ENCODE measurements around the gene ARHGAP24. TPM values are rescaled to one million over a fixed set of nuclear protein-coding genes. Genes with fewer than 3 reads are reported as not detected.

The ARHGAP24 gene
- total and polyA plus RNA-seq, 4 donors, result 1.8 to 15.2 (median 3.3) TPM

GRCh38 chr4:85700362-85700761 is 225.4 kb downstream of the ARHGAP24 start:
- TF ChIP-seq, protein P1, sequence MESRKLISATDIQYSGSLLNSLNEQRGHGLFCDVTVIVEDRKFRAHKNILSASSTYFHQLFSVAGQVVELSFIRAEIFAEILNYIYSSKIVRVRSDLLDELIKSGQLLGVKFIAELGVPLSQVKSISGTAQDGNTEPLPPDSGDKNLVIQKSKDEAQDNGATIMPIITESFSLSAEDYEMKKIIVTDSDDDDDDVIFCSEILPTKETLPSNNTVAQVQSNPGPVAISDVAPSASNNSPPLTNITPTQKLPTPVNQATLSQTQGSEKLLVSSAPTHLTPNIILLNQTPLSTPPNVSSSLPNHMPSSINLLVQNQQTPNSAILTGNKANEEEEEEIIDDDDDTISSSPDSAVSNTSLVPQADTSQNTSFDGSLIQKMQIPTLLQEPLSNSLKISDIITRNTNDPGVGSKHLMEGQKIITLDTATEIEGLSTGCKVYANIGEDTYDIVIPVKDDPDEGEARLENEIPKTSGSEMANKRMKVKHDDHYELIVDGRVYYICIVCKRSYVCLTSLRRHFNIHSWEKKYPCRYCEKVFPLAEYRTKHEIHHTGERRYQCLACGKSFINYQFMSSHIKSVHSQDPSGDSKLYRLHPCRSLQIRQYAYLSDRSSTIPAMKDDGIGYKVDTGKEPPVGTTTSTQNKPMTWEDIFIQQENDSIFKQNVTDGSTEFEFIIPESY (IDR thresholded peaks at IDR 0.05), result no peak
- TF ChIP-seq HNF4A (conservative IDR thresholded peaks at IDR 0.05), result no peak
- TF ChIP-seq FOXA1 (IDR thresholded peaks at IDR 0.05), result no peak
- no peak for TF ChIP-seq RAD21 (IDR thresholded peaks at IDR 0.05)
- TF ChIP-seq NR2F2 (IDR thresholded peaks at IDR 0.05), result no peak
- TF ChIP-seq, protein P2, sequence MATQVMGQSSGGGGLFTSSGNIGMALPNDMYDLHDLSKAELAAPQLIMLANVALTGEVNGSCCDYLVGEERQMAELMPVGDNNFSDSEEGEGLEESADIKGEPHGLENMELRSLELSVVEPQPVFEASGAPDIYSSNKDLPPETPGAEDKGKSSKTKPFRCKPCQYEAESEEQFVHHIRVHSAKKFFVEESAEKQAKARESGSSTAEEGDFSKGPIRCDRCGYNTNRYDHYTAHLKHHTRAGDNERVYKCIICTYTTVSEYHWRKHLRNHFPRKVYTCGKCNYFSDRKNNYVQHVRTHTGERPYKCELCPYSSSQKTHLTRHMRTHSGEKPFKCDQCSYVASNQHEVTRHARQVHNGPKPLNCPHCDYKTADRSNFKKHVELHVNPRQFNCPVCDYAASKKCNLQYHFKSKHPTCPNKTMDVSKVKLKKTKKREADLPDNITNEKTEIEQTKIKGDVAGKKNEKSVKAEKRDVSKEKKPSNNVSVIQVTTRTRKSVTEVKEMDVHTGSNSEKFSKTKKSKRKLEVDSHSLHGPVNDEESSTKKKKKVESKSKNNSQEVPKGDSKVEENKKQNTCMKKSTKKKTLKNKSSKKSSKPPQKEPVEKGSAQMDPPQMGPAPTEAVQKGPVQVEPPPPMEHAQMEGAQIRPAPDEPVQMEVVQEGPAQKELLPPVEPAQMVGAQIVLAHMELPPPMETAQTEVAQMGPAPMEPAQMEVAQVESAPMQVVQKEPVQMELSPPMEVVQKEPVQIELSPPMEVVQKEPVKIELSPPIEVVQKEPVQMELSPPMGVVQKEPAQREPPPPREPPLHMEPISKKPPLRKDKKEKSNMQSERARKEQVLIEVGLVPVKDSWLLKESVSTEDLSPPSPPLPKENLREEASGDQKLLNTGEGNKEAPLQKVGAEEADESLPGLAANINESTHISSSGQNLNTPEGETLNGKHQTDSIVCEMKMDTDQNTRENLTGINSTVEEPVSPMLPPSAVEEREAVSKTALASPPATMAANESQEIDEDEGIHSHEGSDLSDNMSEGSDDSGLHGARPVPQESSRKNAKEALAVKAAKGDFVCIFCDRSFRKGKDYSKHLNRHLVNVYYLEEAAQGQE (IDR thresholded peaks at IDR 0.05), result no peak
- Histone ChIP-seq H3K9me3 (ENCODE audit: control insufficient read depth in 4 of 4, low read length in 3 of 4) (no peaks in the 10 kb centered on the region), H3K36me3 (ENCODE audit: control insufficient read depth in 4 of 4, insufficient read depth in 3 of 4, low read depth in 1 of 4, low read length in 3 of 4) (no peaks in the 10 kb centered on the region), H3K4me1 (ENCODE audit: control insufficient read depth in 4 of 4, insufficient read depth in 4 of 4, low read length in 3 of 4) (no peaks in the 10 kb centered on the region), H3K27me3 (ENCODE audit: control insufficient read depth in 4 of 4, insufficient read depth in 4 of 4, low read length in 3 of 4) (no peaks in the 10 kb centered on the region), H3K4me3 (ENCODE audit: low read depth in 1 of 3, low read length in 3 of 3) (no peak overlapping the region), H3K27ac (ENCODE audit: low read depth in 1 of 2, low read length in 2 of 2) (no peak overlapping the region), H3K9ac (ENCODE audit: low read depth in 1 of 2, low read length in 2 of 2) (no peak overlapping the region)
- WGBS, result 75% methylated on average over 3 of the region's 3 CpGs
- DNase-seq (ENCODE audit: low spot score), result no peak

DNA sequence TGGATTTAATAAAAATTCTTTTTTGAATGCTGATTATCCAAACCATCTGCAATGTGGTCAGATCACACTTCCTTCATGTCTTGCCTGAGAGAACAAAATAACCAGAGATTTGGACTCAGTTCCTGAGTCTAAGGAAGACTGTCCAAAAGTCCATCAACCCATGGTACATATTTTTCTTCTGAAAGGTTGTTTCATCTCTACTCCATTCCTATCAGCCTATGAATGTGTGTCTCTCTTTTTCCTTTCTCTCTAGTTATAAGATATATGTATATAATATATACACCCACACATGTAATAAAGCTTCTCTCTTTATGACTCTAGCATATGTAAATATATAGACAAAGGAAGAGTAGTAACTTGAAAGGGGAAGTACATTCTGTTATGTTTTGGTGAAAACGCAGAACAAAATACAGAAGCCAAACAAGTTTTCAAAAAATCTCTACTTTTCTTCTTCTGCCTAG is 226.9 kb downstream of the ARHGAP24 start:
- no peaks in the 10 kb centered on the region for H3K9me3 ChIP-seq (ENCODE audit: control insufficient read depth in 4 of 4, low read length in 3 of 4)
- WGBS, result 82% methylated on average over 1 of the region's 1 CpG
- no peak for TF ChIP-seq RXRA (IDR thresholded peaks at IDR 0.05)
- TF ChIP-seq, protein P3, sequence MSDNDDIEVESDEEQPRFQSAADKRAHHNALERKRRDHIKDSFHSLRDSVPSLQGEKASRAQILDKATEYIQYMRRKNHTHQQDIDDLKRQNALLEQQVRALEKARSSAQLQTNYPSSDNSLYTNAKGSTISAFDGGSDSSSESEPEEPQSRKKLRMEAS (IDR thresholded peaks at IDR 0.05), result no peak
- no peak for TF ChIP-seq GABPA (IDR thresholded peaks at IDR 0.05 in 1 of 2, conservative IDR thresholded peaks at IDR 0.05 in 1 of 2)
- no peak for TF ChIP-seq FOXA1 (IDR thresholded peaks at IDR 0.05)
- TF ChIP-seq, protein P1 (IDR thresholded peaks at IDR 0.05), result no peak
- TF ChIP-seq YY1 (IDR thresholded peaks at IDR 0.05), result no peak
- no peak for TF ChIP-seq TAF1 (conservative IDR thresholded peaks at IDR 0.05)
- TF ChIP-seq ATF3 (IDR thresholded peaks at IDR 0.05), result no peak
- no peak for TF ChIP-seq JUND (IDR thresholded peaks at IDR 0.05)
- no peak for TF ChIP-seq RAD21 (IDR thresholded peaks at IDR 0.05)
- TF ChIP-seq FOXA2 (IDR thresholded peaks at IDR 0.05), result no peak
- TF ChIP-seq HNF4G (IDR thresholded peaks at IDR 0.05), result no peak

More for the DNA sequence above, 226.9 kb downstream of the ARHGAP24 start:
- H3K9ac ChIP-seq (ENCODE audit: low read depth in 1 of 2, low read length in 2 of 2), result no peak overlapping the region
- no peaks in the 10 kb centered on the region for H3K27me3 ChIP-seq (ENCODE audit: control insufficient read depth in 4 of 4, insufficient read depth in 4 of 4, low read length in 3 of 4)
- H3K27ac ChIP-seq (ENCODE audit: low read depth in 1 of 2, low read length in 2 of 2), result no peak overlapping the region
- H3K36me3 ChIP-seq (ENCODE audit: control insufficient read depth in 4 of 4, insufficient read depth in 3 of 4, low read depth in 1 of 4, low read length in 3 of 4), result no peaks in the 10 kb centered on the region
- DNase-seq (ENCODE audit: low spot score), result no peak
- H3K4me1 ChIP-seq (ENCODE audit: control insufficient read depth in 4 of 4, insufficient read depth in 4 of 4, low read length in 3 of 4), result no peaks in the 10 kb centered on the region
- H3K4me3 ChIP-seq (ENCODE audit: low read depth in 1 of 3, low read length in 3 of 3), result no peak overlapping the region

Data from liver (tissue), 9 donors.